ENCODE data around the gene ISCA1. TPM values are rescaled to one million over a fixed set of nuclear protein-coding genes. Genes with fewer than 3 reads are reported as not detected.

Gene ISCA1
- total RNA-seq, 1 experiment from 2014 or later, result 41.7 TPM

- in situ Hi-C loops (cut with HindIII; ENCODE audit: low sequenced_read_pairs), result no loop called here
Observed at GRCh38 chr9:86288499-86289198, 6.3 kb upstream of the ISCA1 start.

GRCh38 chr9:86287013-86287412 lies 4.7 kb upstream of the ISCA1 start:
- DNase-seq (ENCODE audit: low spot score), result peak; percentile 43
- in situ Hi-C loops (cut with HindIII; ENCODE audit: low sequenced_read_pairs), result no loop called here

More at GRCh38 chr9:86288499-86289198, 6.3 kb upstream of the ISCA1 start:
- no peak for DNase-seq (ENCODE audit: low spot score)

GRCh38 chr9:86286278-86286677 lies 3.9 kb upstream of the ISCA1 start:
- DNase-seq (ENCODE audit: low spot score), result no peak
- in situ Hi-C loops (cut with HindIII; ENCODE audit: low sequenced_read_pairs), result no loop called here

DNA sequence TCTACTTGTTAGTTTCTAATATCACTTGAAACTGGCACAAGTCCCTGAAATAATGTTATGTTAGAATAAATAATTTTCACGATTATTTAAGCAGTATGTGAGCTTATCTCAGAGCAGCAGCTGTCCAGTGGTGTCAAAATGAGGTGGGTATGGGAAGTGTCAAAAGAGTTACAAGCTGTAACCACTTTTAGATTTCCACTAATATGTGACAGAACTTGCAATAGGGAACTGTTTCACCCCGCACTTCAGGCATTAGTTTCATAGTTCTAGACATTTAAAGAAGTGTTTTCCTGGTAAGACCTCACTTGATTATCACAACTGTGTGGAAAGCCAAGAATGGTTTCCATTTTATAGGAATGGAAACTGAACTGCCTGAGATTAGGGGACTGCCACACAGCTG lies 2.9 kb upstream of the ISCA1 start:
- in situ Hi-C loops (cut with HindIII; ENCODE audit: low sequenced_read_pairs), result no loop called here
- DNase-seq (ENCODE audit: low spot score), result no peak

DNA sequence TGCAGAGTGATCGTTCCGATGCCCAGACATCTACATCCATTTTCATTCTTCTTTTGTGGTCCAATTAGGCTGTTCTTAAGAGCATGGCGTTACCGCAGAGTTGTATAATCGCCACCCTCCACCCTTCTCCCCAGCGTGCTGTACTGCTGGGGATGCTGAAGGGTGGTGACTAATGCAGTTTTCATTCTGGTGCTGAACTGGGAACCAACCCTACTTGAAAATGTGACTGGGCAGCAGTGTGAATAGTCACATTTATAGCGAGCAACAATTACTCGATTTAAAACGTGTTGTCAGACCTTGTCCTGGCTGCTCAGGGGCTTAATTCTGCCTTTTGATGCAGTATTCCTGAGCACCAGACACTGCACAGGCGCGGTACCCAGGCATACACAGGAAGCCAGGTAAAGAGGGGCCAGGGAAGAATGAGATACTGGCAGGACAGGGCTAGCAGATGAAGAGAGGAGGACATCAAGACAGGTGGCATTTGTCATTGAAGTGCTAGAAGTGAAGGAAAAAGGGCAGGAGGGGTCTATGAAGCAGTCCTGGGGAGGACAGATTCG lies 719 bp upstream of the ISCA1 start:
- in situ Hi-C loops (cut with HindIII; ENCODE audit: low sequenced_read_pairs), result no loop called here
- DNase-seq (ENCODE audit: low spot score), result no peak

GRCh38 chr9:86281593-86282076 lies 703 bp downstream of the ISCA1 start:
- in situ Hi-C loops (cut with HindIII; ENCODE audit: low sequenced_read_pairs), result no loop called here
- no peak for DNase-seq (ENCODE audit: low spot score)

GRCh38 chr9:86280580-86280979 lies 1.8 kb downstream of the ISCA1 start:
- in situ Hi-C loops (cut with HindIII; ENCODE audit: low sequenced_read_pairs), result no loop called here
- no peak for DNase-seq (ENCODE audit: low spot score)

GRCh38 chr9:86279839-86280238 lies 2.5 kb downstream of the ISCA1 start:
- DNase-seq (ENCODE audit: low spot score), result no peak
- in situ Hi-C loops (cut with HindIII; ENCODE audit: low sequenced_read_pairs), result no loop called here

DNA sequence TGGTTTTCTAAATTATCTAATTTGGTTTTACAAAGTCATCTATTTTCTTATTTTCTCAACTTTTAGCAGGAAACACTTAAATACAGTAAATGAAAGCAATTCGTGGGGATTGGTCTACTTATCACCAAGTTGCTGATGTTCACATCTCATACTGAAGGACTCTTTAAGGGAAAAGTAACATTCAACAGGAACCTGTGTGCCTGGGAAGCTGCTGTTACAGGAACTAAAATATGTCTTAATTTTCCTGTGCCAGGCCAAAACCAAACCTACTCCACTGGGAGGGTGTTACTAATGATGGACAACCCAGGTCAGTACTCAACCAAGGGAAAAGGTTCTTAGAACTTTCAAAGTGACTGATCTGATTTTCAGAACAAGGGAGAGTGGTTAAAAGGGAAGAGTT lies 5.3 kb downstream of the ISCA1 start:
- DNase-seq (ENCODE audit: low spot score), result no peak
- in situ Hi-C loops (cut with HindIII; ENCODE audit: low sequenced_read_pairs), result no loop called here

DNA sequence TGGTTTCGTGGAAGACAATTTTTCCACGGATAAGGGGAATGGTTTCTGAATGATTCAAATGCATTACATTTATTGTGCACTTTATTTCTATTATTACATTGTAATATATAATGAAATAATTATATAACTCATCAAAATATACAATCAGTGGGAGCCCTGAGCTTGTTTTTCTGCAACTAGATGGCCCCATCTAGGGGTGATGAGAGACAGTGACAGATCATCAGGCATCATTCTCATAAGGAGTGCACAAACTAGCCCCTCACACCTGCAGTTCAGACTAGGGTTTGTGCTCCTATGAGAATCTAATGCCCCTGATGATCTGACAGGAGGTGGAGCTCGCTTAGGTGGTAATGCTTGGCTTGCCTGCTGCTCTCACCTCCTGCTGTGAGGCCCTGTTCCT lies 6.4 kb downstream of the ISCA1 start:
- in situ Hi-C loops (cut with HindIII; ENCODE audit: low sequenced_read_pairs), result no loop called here
- DNase-seq (ENCODE audit: low spot score), result peak; percentile 27

DNA sequence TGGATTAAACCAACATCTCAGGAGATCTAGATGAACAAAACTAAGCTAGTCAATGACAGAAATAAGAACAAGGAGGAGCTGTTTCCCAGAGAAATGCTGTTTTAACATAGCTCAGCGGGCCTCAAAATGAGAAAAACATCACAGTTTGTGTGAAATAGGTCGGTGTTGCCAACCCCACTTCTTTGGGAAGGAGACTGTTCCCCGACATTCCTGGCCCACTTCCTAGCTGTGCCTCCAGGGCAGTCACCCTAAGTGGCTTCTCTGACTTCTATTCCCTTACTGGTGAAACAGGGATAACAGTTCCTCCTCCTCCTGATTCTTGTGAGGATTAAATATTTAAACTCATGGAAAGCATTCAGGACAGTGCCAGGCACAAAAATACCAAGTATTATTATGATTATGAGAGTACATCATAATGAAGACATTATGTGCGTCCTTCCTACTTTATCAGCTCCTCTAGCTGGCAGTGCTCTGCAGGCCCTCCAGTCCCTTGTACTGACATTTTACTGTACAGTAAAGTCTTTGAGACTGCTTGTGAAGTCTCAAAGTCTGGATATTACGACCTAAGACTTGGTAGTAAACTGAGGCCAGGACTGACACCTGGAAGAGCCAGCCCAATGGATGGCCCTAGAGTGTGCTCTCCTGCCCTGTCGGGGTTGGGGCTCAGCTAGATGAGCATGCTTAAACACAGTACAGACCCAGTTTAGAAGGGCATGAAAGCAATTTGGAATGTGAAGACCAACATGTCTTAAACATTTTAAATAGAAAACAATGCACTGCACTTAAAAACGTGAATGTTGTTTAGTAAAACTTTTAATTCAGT lies 7.3 kb downstream of the ISCA1 start:
- in situ Hi-C loops (cut with HindIII; ENCODE audit: low sequenced_read_pairs), result no loop called here
- DNase-seq (ENCODE audit: low spot score), result peak; percentile 15

DNA sequence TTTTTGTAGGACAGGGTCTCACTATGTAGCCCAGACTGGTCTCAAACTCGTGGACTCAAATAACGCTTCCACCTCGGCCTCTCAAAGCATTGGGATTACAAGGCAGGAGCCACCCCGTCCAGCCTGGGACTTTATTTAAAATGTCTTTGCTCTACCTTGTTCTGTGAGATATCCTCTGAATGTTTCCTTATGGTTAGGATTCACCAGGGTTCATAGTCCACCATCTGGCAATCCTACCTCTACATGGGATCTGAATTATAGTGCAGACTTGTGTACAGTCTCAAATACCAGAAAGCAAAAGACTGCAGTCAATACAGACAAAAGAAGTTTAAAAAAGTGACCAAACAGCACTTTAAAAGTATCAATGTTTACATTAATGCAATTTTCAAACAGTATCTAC lies 10.1 kb downstream of the ISCA1 start:
- in situ Hi-C loops (cut with HindIII; ENCODE audit: low sequenced_read_pairs), result no loop called here
- DNase-seq (ENCODE audit: low spot score), result no peak

- no peak for DNase-seq (ENCODE audit: low spot score)
- in situ Hi-C loops (cut with HindIII; ENCODE audit: low sequenced_read_pairs), result no loop called here
Observed at GRCh38 chr9:86263876-86264275, 18.5 kb downstream of the ISCA1 start.

DNA sequence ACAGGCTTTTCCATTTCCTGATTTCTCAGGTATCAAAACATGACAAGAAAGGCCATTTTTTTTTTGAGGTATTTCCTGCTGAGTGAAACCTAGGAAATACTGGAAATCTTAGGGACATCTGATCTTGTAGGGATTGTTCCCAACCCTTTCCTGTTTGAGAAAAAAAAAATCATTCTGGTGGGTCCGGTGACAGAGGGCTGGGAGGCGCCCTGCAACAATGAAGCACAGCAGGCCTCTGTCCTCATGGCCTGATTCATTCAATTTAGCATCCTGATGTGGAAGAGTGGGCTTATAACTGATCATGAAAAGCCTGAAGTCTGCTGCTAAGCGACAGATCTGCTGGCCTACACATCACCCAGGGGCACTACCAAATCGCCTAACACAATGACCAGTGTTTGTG lies 19.8 kb downstream of the ISCA1 start:
- in situ Hi-C loops (cut with HindIII; ENCODE audit: low sequenced_read_pairs), result no loop called here

DNA sequence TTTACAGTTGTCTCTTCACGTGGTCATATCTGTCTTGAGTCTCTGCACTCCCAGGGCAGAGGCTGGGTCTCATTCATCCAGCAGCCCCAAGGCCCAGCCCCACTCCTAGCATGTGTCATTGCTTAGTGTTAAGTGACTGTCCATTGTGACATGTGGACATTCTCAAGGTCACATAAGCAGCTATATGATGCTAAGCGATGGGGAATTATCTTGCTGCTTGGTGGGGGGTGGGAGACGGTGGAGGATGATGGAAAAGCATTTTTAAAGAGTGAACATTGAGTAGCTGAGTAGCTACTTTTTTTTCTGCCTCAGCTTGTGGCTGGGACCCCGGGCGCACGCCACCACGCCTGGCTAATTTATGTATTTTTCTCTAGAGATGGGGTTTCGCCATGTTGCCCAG lies 22.8 kb downstream of the ISCA1 start, which contains the start of gene C9orf153:
C9orf153 (minus strand) TSS at position 101 of the 400 bp plus-strand sequence. CDS start 30,054 bp downstream, outside the sequence.
- in situ Hi-C loops (cut with HindIII; ENCODE audit: low sequenced_read_pairs), result no loop called here
- no peak for DNase-seq (ENCODE audit: low spot score)

More for the DNA sequence above, 19.8 kb downstream of the ISCA1 start:
- DNase-seq (ENCODE audit: low spot score), result no peak

DNA sequence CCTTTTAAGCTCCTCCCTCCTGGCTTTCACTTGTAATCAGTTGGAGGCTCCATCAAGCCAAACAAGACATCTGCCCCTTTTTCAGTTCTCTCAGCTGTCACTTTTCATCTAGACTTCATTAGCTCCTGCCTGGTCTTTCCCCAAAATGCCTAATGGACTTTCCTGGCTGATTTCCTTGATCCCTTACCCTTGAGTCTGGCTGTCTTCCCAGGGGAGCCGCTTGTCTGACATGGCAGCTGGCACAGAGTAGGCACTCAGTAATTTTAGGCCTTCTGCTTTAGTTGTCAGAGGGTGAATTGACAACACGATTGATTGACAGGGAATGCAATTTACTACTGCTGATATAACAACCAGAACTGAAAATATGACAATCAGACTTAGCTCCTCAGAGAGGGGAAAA lies 24.9 kb downstream of the ISCA1 start:
- in situ Hi-C loops (cut with HindIII; ENCODE audit: low sequenced_read_pairs), result no loop called here
- DNase-seq (ENCODE audit: low spot score), result peak; percentile 30

DNA sequence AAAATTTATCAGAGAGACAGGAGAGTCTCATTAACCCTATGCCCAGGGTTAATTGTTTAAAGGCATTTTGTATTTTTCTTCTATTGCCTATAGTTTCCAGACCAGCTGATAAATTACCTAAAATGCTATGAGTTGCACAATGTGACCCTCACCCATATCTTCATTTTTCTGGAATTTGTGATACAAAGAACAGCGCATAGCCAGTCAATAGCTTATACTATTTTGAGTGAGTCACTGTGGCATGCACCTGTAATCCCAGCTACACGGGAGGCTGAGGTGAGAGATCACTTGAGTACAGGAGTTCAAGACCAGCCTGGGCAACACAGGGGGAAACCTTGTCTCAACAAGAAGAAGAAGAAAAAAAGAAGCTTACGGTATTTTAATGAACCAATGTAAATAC lies 25.7 kb downstream of the ISCA1 start:
- no peak for DNase-seq (ENCODE audit: low spot score)
- in situ Hi-C loops (cut with HindIII; ENCODE audit: low sequenced_read_pairs), result no loop called here

DNA sequence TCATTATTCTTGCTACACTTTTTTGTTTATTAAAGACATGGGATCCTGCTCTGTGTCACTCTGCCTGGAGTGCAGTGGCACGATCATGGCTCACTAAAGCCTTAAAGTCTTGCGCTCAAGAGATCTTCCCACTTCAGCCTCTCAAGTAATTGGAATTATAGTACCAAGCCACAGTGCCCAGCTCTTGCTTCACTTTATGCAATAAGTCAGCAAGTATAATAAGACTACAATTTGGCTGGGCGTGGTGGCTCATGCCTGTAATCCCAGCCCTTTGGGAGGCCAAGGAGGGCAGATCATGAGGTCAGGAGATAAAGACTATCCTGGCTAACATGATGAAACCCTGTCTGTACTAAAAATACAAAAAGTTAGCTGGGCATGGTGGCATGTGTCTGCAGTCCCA lies 28.8 kb downstream of the ISCA1 start:
- DNase-seq (ENCODE audit: low spot score), result no peak
- in situ Hi-C loops (cut with HindIII; ENCODE audit: low sequenced_read_pairs), result no loop called here

DNA sequence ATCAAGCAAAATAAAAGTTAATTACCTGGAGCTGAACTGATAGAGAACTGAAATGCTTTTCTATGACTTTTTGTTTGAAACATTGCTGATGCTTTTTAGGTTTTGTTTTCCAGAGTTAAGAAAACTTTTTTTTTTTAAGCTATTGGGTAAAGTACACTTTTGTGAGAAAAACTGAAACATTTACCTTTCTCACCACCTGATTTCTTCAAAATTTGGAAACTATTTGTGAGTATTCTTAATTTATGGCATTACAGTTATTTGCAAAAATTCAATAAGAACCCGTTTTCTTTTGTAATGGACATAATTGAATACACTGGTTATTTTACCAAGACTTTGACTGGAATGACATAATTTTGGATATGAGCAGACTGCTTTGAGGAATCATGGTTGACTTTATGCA lies 29.5 kb downstream of the ISCA1 start:
- in situ Hi-C loops (cut with HindIII; ENCODE audit: low sequenced_read_pairs), result no loop called here
- DNase-seq (ENCODE audit: low spot score), result no peak

GRCh38 chr9:86250123-86250522 lies 32.2 kb downstream of the ISCA1 start:
- no peak for DNase-seq (ENCODE audit: low spot score)
- in situ Hi-C loops (cut with HindIII; ENCODE audit: low sequenced_read_pairs), result no loop called here
